Testis (tissue), 2 donors: ENCODE data around the gene SOX6.

Experiments used
- POLR2A ChIP-seq: fragments of 450-650 bp; IDR thresholded peaks from one replicate; pipeline ENCODE4 v1.6.1; 2017; ENCODE audit warnings: antibody characterized with exemption, mild to moderate bottlenecking, moderate library complexity
- TF ChIP-seq, protein P1 (sequence below), 3 experiments: fragments of 450-650 bp in 2 of 3; fragments of 200-600 bp in 1 of 3; sonication (generic) in 1 of 3; IDR thresholded peaks; one replicate each; pipeline ENCODE4 v1.5.1; 2016 to 2019; ENCODE audit warnings: antibody characterized with exemption in 3 of 3, mild to moderate bottlenecking in 2 of 3, moderate library complexity in 1 of 3

DNA sequence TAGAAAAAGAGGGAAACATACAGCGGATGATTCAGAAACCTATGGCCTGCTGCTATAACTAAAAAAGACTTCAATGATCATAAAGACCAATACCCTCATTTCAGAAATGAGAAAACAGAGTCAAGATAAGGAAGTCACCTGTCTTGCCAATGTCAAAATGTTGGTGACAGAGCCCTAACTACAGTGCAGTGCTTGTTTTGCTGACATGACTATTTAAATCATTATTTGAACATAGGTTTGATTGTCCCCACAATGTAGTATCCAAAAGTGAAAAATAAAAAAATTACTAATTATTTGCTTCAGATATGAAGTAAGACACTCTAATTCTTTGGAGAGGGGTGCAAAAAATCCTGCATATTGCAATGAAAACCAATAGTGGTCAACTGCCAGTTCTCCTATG lies 115.7 kb downstream of the SOX6 start:
- TF ChIP-seq, protein P1, sequence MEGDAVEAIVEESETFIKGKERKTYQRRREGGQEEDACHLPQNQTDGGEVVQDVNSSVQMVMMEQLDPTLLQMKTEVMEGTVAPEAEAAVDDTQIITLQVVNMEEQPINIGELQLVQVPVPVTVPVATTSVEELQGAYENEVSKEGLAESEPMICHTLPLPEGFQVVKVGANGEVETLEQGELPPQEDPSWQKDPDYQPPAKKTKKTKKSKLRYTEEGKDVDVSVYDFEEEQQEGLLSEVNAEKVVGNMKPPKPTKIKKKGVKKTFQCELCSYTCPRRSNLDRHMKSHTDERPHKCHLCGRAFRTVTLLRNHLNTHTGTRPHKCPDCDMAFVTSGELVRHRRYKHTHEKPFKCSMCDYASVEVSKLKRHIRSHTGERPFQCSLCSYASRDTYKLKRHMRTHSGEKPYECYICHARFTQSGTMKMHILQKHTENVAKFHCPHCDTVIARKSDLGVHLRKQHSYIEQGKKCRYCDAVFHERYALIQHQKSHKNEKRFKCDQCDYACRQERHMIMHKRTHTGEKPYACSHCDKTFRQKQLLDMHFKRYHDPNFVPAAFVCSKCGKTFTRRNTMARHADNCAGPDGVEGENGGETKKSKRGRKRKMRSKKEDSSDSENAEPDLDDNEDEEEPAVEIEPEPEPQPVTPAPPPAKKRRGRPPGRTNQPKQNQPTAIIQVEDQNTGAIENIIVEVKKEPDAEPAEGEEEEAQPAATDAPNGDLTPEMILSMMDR (IDR thresholded peaks at IDR 0.05), result no peak
- no peak for TF ChIP-seq POLR2A
